ENCODE results near the gene TRAPPC2B. TPM values are rescaled to one million over a fixed set of nuclear protein-coding genes. Genes with fewer than 3 reads are reported as not detected.

TRAPPC2B gene
- total and polyA plus RNA-seq, 2 of the 13 experiments (the other 11 are each of a cell fraction or from before 2014, with no cell fraction given), result 13.3 to 17.7 TPM

DNA sequence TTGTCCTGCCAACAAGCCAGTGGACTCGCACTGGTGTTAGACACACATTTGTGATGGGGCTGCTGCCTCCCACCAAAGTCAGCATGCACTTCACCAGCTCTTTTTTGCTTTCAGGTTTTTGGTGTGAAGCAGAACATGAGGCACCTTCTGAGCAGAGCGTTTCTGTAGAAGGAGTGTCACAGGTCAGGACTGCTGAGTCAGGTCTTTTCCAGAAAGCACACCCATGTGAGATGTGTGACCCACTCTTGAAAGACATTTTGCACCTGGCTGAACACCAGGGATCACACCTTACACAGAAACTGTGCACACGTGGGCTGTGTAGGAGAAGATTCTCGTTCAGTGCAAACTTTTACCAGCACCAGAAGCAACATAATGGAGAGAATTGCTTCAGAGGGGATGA, 7.4 kb upstream of the TRAPPC2B start:
- DNase-seq (ENCODE audit: low spot score) (no peak), ATAC-seq (no peak), FAIRE-seq (no peak)
- intact Hi-C loops (cut with micrococcal nuclease; ENCODE audit: unreplicated experiment) (no loop called here), in situ Hi-C loops (cut with HindIII; ENCODE audit: extremely low pct_ligation_motif_present, low pct_unique_long_range_greater_than_20kb) (no loop called here)
- Histone ChIP-seq H2AFZ (ENCODE audit: low read length) (no peak overlapping the region), H3K4me3 (replicated peaks in 1 of 3; ENCODE audit: insufficient read depth in 1 of 3, low read depth in 2 of 3, low read length in 3 of 3) (no peak overlapping the region), H3K36me3 (replicated peaks in 1 of 2; ENCODE audit: control insufficient read depth in 1 of 2, insufficient read depth in 2 of 2, low read length in 2 of 2) (peaks cover 9 to 62% of the 10 kb centered on the region in 2 experiments), H3K4me1 (ENCODE audit: insufficient read depth, low read length) (peaks cover 20% of the 10 kb centered on the region), H4K20me1 (ENCODE audit: insufficient read depth, low read length) (no peaks in the 10 kb centered on the region), H3K9me3 (ENCODE audit: low read length) (no peaks in the 10 kb centered on the region), H3K4me2 (ENCODE audit: low read depth, low read length) (no peak overlapping the region), H3K79me2 (ENCODE audit: insufficient read depth, low read length) (peaks cover 27% of the 10 kb centered on the region), H3K9ac (ENCODE audit: insufficient read depth, low read depth, low read length) (no peak overlapping the region), H3K27me3 (ENCODE audit: control insufficient read depth in 1 of 2, insufficient read depth in 2 of 2, low read length in 2 of 2) (no peaks in the 10 kb centered on the region; a peak in 1 of 5 replicates), H3K27ac (ENCODE audit: extremely low read length, insufficient read depth, low read length) (no peak overlapping the region)
- ChIA-PET POLR2A (no interaction called here), CTCF (ENCODE audit: low intra/inter-chr PET ratio, low total read pairs) (no interaction called here)
- 98% methylated on average over 4 of the region's 4 CpGs for WGBS (ENCODE audit: low lambda C conversion rate)
- no TSS peak for BruUV-seq (replicated peaks)
- TF ChIP-seq, protein P1, sequence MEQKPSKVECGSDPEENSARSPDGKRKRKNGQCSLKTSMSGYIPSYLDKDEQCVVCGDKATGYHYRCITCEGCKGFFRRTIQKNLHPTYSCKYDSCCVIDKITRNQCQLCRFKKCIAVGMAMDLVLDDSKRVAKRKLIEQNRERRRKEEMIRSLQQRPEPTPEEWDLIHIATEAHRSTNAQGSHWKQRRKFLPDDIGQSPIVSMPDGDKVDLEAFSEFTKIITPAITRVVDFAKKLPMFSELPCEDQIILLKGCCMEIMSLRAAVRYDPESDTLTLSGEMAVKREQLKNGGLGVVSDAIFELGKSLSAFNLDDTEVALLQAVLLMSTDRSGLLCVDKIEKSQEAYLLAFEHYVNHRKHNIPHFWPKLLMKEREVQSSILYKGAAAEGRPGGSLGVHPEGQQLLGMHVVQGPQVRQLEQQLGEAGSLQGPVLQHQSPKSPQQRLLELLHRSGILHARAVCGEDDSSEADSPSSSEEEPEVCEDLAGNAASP (CRISPR knock-in tag; IDR thresholded peaks at IDR 0.05; ENCODE audit: borderline replicate concordance), result no peak
- TF ChIP-seq, protein P2, sequence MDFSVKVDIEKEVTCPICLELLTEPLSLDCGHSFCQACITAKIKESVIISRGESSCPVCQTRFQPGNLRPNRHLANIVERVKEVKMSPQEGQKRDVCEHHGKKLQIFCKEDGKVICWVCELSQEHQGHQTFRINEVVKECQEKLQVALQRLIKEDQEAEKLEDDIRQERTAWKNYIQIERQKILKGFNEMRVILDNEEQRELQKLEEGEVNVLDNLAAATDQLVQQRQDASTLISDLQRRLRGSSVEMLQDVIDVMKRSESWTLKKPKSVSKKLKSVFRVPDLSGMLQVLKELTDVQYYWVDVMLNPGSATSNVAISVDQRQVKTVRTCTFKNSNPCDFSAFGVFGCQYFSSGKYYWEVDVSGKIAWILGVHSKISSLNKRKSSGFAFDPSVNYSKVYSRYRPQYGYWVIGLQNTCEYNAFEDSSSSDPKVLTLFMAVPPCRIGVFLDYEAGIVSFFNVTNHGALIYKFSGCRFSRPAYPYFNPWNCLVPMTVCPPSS (IDR thresholded peaks at IDR 0.05), result no peak
- no peak for TF ChIP-seq PHF21A (CRISPR knock-in tag; IDR thresholded peaks at IDR 0.05)
- TF ChIP-seq ZBTB7B (CRISPR knock-in tag; IDR thresholded peaks at IDR 0.05), result no peak
- TF ChIP-seq, protein P3, sequence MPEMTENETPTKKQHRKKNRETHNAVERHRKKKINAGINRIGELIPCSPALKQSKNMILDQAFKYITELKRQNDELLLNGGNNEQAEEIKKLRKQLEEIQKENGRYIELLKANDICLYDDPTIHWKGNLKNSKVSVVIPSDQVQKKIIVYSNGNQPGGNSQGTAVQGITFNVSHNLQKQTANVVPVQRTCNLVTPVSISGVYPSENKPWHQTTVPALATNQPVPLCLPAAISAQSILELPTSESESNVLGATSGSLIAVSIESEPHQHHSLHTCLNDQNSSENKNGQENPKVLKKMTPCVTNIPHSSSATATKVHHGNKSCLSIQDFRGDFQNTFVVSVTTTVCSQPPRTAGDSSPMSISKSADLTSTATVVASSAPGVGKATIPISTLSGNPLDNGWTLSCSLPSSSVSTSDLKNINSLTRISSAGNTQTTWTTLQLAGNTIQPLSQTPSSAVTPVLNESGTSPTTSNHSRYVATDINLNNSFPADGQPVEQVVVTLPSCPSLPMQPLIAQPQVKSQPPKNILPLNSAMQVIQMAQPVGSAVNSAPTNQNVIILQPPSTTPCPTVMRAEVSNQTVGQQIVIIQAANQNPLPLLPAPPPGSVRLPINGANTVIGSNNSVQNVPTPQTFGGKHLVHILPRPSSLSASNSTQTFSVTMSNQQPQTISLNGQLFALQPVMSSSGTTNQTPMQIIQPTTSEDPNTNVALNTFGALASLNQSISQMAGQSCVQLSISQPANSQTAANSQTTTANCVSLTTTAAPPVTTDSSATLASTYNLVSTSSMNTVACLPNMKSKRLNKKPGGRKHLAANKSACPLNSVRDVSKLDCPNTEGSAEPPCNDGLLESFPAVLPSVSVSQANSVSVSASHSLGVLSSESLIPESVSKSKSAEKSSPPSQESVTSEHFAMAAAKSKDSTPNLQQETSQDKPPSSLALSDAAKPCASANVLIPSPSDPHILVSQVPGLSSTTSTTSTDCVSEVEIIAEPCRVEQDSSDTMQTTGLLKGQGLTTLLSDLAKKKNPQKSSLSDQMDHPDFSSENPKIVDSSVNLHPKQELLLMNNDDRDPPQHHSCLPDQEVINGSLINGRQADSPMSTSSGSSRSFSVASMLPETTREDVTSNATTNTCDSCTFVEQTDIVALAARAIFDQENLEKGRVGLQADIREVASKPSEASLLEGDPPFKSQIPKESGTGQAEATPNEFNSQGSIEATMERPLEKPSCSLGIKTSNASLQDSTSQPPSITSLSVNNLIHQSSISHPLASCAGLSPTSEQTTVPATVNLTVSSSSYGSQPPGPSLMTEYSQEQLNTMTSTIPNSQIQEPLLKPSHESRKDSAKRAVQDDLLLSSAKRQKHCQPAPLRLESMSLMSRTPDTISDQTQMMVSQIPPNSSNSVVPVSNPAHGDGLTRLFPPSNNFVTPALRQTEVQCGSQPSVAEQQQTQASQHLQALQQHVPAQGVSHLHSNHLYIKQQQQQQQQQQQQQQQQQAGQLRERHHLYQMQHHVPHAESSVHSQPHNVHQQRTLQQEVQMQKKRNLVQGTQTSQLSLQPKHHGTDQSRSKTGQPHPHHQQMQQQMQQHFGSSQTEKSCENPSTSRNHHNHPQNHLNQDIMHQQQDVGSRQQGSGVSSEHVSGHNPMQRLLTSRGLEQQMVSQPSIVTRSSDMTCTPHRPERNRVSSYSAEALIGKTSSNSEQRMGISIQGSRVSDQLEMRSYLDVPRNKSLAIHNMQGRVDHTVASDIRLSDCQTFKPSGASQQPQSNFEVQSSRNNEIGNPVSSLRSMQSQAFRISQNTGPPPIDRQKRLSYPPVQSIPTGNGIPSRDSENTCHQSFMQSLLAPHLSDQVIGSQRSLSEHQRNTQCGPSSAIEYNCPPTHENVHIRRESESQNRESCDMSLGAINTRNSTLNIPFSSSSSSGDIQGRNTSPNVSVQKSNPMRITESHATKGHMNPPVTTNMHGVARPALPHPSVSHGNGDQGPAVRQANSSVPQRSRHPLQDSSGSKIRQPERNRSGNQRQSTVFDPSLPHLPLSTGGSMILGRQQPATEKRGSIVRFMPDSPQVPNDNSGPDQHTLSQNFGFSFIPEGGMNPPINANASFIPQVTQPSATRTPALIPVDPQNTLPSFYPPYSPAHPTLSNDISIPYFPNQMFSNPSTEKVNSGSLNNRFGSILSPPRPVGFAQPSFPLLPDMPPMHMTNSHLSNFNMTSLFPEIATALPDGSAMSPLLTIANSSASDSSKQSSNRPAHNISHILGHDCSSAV (CRISPR knock-in tag; IDR thresholded peaks at IDR 0.05; ENCODE audit: borderline replicate concordance), result no peak
- TF ChIP-seq, protein P4, sequence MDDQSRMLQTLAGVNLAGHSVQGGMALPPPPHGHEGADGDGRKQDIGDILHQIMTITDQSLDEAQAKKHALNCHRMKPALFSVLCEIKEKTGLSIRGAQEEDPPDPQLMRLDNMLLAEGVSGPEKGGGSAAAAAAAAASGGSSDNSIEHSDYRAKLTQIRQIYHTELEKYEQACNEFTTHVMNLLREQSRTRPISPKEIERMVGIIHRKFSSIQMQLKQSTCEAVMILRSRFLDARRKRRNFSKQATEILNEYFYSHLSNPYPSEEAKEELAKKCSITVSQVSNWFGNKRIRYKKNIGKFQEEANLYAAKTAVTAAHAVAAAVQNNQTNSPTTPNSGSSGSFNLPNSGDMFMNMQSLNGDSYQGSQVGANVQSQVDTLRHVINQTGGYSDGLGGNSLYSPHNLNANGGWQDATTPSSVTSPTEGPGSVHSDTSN (CRISPR knock-in tag; IDR thresholded peaks at IDR 0.05; ENCODE audit: borderline replicate concordance), result no peak
- TF ChIP-seq, protein P5, sequence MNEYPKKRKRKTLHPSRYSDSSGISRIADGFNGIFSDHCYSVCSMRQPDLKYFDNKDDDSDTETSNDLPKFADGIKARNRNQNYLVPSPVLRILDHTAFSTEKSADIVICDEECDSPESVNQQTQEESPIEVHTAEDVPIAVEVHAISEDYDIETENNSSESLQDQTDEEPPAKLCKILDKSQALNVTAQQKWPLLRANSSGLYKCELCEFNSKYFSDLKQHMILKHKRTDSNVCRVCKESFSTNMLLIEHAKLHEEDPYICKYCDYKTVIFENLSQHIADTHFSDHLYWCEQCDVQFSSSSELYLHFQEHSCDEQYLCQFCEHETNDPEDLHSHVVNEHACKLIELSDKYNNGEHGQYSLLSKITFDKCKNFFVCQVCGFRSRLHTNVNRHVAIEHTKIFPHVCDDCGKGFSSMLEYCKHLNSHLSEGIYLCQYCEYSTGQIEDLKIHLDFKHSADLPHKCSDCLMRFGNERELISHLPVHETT (CRISPR knock-in tag; conservative IDR thresholded peaks at IDR 0.05), result no peak
- no peak for TF ChIP-seq ZFP90 (CRISPR knock-in tag; IDR thresholded peaks at IDR 0.05; ENCODE audit: borderline replicate concordance)
- peak; percentile 94 for TF ChIP-seq MAFF (IDR thresholded peaks at IDR 0.05; ENCODE audit: low read depth, low read length)
- TF ChIP-seq MAFK (conservative IDR thresholded peaks at IDR 0.05 in 1 of 2, IDR thresholded peaks at IDR 0.05 in 1 of 2; ENCODE audit: low read length in 2 of 2), result peak; percentile 93 to 97
